ENCODE data around the gene KIAA1217.

KIAA1217 gene

DNA sequence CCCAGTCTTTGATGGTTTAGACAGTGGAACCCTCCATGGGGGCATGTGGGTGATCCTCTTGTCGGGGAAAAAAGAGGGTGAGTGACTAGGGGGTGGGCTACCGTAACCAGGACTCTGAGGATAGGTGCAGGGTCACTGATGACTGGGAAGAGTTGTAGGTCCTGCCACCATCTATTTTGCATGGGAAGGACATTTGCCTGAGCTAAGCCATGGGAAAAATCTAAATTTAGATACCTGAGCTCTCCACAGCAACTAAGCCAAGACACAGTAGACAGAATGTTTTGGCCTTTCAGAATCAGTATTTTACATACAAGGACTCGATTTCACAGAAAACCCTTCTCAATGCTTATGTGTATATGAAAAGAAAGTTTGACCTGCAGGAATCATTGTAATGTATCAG, 52.7 kb downstream of the KIAA1217 start:
- Histone ChIP-seq H2BK12ac (ENCODE audit: low read length) (no peak overlapping the region), H3K9ac (ENCODE audit: low read length) (no peak overlapping the region), H3K14ac (ENCODE audit: low read length) (no peak overlapping the region), H3K27ac (ENCODE audit: low read depth, low read length) (peak overlapping the region; percentile 1), H3K36me3 (ENCODE audit: control insufficient read depth in 1 of 2, insufficient read depth in 2 of 2, low read length in 2 of 2) (peaks cover 10 to 11% of the 10 kb centered on the region in 2 experiments), H4K12ac (ENCODE audit: low read depth, low read length) (no peak overlapping the region), H3K9me3 (ENCODE audit: insufficient read depth, low read depth, low read length) (no peaks in the 10 kb centered on the region), H3K23ac (ENCODE audit: low read length) (no peak overlapping the region), H2AFZ (ENCODE audit: insufficient read depth, low read length, poor library complexity) (no peak overlapping the region), H3K4ac (ENCODE audit: low read depth, low read length) (peak overlapping the region; percentile 95), H2BK5ac (ENCODE audit: low read depth, low read length, poor library complexity) (no peak overlapping the region), H4K91ac (ENCODE audit: low read depth, low read length) (peak overlapping the region; percentile 19), H3K27me3 (ENCODE audit: insufficient read depth, low read length) (no peaks in the 10 kb centered on the region), H3K4me3 (ENCODE audit: low read depth, low read length) (no peak overlapping the region), H2BK120ac (ENCODE audit: insufficient read depth, low read length, poor library complexity) (no peak overlapping the region), H3K79me1 (ENCODE audit: low read length) (peaks cover 36% of the 10 kb centered on the region), H3K4me1 (ENCODE audit: control insufficient read depth in 1 of 2, insufficient read depth in 2 of 2, low read length in 2 of 2) (peaks cover 34 to 54% of the 10 kb centered on the region in 2 experiments), H4K8ac (ENCODE audit: low read depth, low read length) (no peak overlapping the region), H3K79me2 (ENCODE audit: control insufficient read depth, insufficient read depth, low read length, poor library complexity) (peaks cover 33% of the 10 kb centered on the region), H2AK5ac (ENCODE audit: low read length) (no peak overlapping the region), H3K18ac (ENCODE audit: low read length) (no peak overlapping the region), H3K4me2 (ENCODE audit: low read length) (no peak overlapping the region)
- WGBS (ENCODE audit: extremely low coverage, insufficient coverage, insufficient read length) = no CpG with 5 or more reads among the region's 3 CpGs
- DNase-seq = no peak

DNA sequence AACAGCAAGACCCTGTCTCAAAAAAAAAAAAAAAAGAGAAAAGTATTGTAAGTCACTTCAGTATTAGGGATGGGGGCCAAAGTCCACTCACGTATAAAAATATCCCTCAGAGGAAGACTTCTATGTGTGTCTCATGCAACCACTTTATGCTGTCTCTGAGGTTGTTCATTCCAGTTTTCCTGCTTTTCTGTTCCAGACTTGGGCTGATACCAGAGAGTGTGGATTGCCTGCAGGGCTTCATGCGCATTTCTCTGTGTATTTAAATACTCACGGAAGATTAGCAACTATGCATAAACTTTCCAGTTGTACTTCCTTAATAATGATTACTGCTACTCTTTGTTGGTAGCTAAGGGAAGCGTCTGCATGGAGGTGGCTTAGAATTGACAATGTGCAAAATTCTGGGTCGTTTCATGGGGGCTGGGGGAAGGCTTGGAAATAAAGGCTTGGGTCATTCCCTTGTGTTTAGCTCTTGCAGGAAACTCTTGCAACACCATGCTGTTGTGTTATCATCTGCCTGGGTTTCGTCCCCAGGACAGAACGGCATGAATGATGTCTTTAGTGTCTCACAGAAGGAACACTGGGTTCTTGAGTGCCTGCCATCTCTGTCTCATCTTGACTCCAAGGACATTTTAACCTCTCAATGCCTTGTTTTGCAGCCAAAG, 54.1 kb downstream of the KIAA1217 start:
- no CpG with 5 or more reads among the region's 7 CpGs for WGBS (ENCODE audit: extremely low coverage, insufficient coverage, insufficient read length)
- H3K4me2 ChIP-seq (ENCODE audit: low read length) = peak overlapping the region; percentile 26
- H2AK5ac ChIP-seq (ENCODE audit: low read length) = no peak overlapping the region
- peak overlapping the region; percentile 46 for H2BK5ac ChIP-seq (ENCODE audit: low read depth, low read length, poor library complexity)
- H3K4me3 ChIP-seq (ENCODE audit: low read depth, low read length) = no peak overlapping the region
- H2AFZ ChIP-seq (ENCODE audit: insufficient read depth, low read length, poor library complexity) = no peak overlapping the region
- H3K23ac ChIP-seq (ENCODE audit: low read length) = no peak overlapping the region
- H2BK120ac ChIP-seq (ENCODE audit: insufficient read depth, low read length, poor library complexity) = no peak overlapping the region
- H3K4me1 ChIP-seq (ENCODE audit: control insufficient read depth in 1 of 2, insufficient read depth in 2 of 2, low read length in 2 of 2) = peaks cover 24 to 41% of the 10 kb centered on the region in 2 experiments
- H3K36me3 ChIP-seq (ENCODE audit: control insufficient read depth in 1 of 2, insufficient read depth in 2 of 2, low read length in 2 of 2) = peaks cover 9 to 11% of the 10 kb centered on the region in 2 experiments
- H3K9me3 ChIP-seq (ENCODE audit: insufficient read depth, low read depth, low read length) = no peaks in the 10 kb centered on the region
- peak; percentile 47 to 76 for DNase-seq
- peak overlapping the region; percentile 89 for H3K27ac ChIP-seq (ENCODE audit: low read depth, low read length)
- H4K8ac ChIP-seq (ENCODE audit: low read depth, low read length) = no peak overlapping the region
- peak overlapping the region; percentile 70 for H3K4ac ChIP-seq (ENCODE audit: low read depth, low read length)
- no peak overlapping the region for H2BK12ac ChIP-seq (ENCODE audit: low read length)
- no peaks in the 10 kb centered on the region for H3K27me3 ChIP-seq (ENCODE audit: insufficient read depth, low read length)
- peaks cover 26% of the 10 kb centered on the region for H3K79me1 ChIP-seq (ENCODE audit: low read length)
- peak overlapping the region; percentile 79 for H3K18ac ChIP-seq (ENCODE audit: low read length)
- no peak overlapping the region for H4K12ac ChIP-seq (ENCODE audit: low read depth, low read length)
- no peak overlapping the region for H4K91ac ChIP-seq (ENCODE audit: low read depth, low read length)
- no peak overlapping the region for H3K9ac ChIP-seq (ENCODE audit: low read length)
- H3K79me2 ChIP-seq (ENCODE audit: control insufficient read depth, insufficient read depth, low read length, poor library complexity) = peaks cover 26% of the 10 kb centered on the region
- no peak overlapping the region for H3K14ac ChIP-seq (ENCODE audit: low read length)

DNA sequence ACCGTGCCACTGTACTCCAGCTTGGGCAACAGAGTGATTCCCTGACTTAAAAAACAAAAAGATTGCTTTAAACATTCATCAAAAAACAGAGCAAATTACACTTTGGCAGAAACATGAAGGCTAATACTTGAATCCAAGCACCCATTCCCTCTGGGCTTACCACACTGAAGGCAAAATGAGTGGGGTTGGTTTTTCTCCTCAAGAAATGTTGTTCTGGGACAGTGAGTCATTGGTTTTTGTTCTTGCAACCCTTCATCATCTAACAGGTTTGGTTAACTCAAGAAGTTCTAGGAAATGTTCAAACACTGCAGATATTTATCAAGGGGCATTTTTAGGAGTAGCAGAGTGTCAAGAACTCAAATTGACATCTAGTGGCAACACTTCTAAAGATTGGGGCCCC, 60.5 kb downstream of the KIAA1217 start:
- DNase-seq = peak in 1 of 2 donors; percentile 18
- Histone ChIP-seq H4K12ac (ENCODE audit: low read depth, low read length) (no peak overlapping the region), H2BK5ac (ENCODE audit: low read depth, low read length, poor library complexity) (no peak overlapping the region), H4K91ac (ENCODE audit: low read depth, low read length) (no peak overlapping the region), H4K8ac (ENCODE audit: low read depth, low read length) (no peak overlapping the region), H3K79me1 (ENCODE audit: low read length) (peaks cover 5% of the 10 kb centered on the region), H3K14ac (ENCODE audit: low read length) (no peak overlapping the region), H3K9me3 (ENCODE audit: insufficient read depth, low read depth, low read length) (no peaks in the 10 kb centered on the region), H2AFZ (ENCODE audit: insufficient read depth, low read length, poor library complexity) (no peak overlapping the region), H3K36me3 (ENCODE audit: control insufficient read depth in 1 of 2, insufficient read depth in 2 of 2, low read length in 2 of 2) (peaks cover 16 to 28% of the 10 kb centered on the region in 2 experiments), H2BK12ac (ENCODE audit: low read length) (no peak overlapping the region), H3K27ac (ENCODE audit: low read depth, low read length) (peak overlapping the region; percentile 14), H3K4me1 (ENCODE audit: control insufficient read depth in 1 of 2, insufficient read depth in 2 of 2, low read length in 2 of 2) (peaks cover 8 to 14% of the 10 kb centered on the region in 2 experiments), H3K23ac (ENCODE audit: low read length) (no peak overlapping the region), H2AK5ac (ENCODE audit: low read length) (no peak overlapping the region), H3K18ac (ENCODE audit: low read length) (no peak overlapping the region), H3K79me2 (ENCODE audit: control insufficient read depth, insufficient read depth, low read length, poor library complexity) (peaks cover 18% of the 10 kb centered on the region), H3K9ac (ENCODE audit: low read length) (no peak overlapping the region), H3K4me3 (ENCODE audit: low read depth, low read length) (no peak overlapping the region), H3K4me2 (ENCODE audit: low read length) (no peak overlapping the region), H2BK120ac (ENCODE audit: insufficient read depth, low read length, poor library complexity) (no peak overlapping the region), H3K27me3 (ENCODE audit: insufficient read depth, low read length) (no peaks in the 10 kb centered on the region), H3K4ac (ENCODE audit: low read depth, low read length) (no peak overlapping the region)
- WGBS (ENCODE audit: extremely low coverage, insufficient coverage, insufficient read length) = no CpG with 5 or more reads among the region's 1 CpG

DNA sequence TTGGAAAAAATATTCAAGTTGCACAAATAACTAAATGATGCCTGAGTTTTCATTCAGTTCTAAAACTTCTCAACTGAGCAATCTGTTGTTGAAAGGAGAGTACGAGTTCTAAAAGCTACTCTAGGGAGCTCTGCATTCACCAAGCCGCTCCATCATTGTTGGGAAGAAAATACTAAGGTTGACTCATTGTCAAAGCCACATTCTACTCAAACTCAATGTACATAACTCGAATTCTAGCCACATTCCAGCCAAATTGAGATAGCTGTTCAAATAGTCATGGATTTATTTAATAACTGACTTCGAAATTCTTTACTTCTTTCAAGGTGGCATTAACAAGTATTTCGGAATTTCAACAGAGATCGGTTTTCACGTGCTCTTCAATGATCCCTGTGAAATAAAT, 63.4 kb downstream of the KIAA1217 start:
- Histone ChIP-seq H3K9me3 (ENCODE audit: insufficient read depth, low read depth, low read length) (no peaks in the 10 kb centered on the region), H3K4me2 (ENCODE audit: low read length) (no peak overlapping the region), H3K4me3 (ENCODE audit: low read depth, low read length) (no peak overlapping the region), H3K27me3 (ENCODE audit: insufficient read depth, low read length) (no peaks in the 10 kb centered on the region), H3K4ac (ENCODE audit: low read depth, low read length) (no peak overlapping the region), H4K91ac (ENCODE audit: low read depth, low read length) (no peak overlapping the region), H3K4me1 (ENCODE audit: control insufficient read depth in 1 of 2, insufficient read depth in 2 of 2, low read length in 2 of 2) (peaks cover 9 to 11% of the 10 kb centered on the region in 2 experiments), H3K9ac (ENCODE audit: low read length) (no peak overlapping the region), H3K18ac (ENCODE audit: low read length) (no peak overlapping the region), H2BK5ac (ENCODE audit: low read depth, low read length, poor library complexity) (no peak overlapping the region), H4K8ac (ENCODE audit: low read depth, low read length) (no peak overlapping the region), H3K23ac (ENCODE audit: low read length) (no peak overlapping the region), H3K79me2 (ENCODE audit: control insufficient read depth, insufficient read depth, low read length, poor library complexity) (peaks cover 11% of the 10 kb centered on the region), H4K12ac (ENCODE audit: low read depth, low read length) (no peak overlapping the region), H2BK120ac (ENCODE audit: insufficient read depth, low read length, poor library complexity) (no peak overlapping the region), H2BK12ac (ENCODE audit: low read length) (no peak overlapping the region), H2AFZ (ENCODE audit: insufficient read depth, low read length, poor library complexity) (no peak overlapping the region), H2AK5ac (ENCODE audit: low read length) (no peak overlapping the region), H3K14ac (ENCODE audit: low read length) (no peak overlapping the region), H3K36me3 (ENCODE audit: control insufficient read depth in 1 of 2, insufficient read depth in 2 of 2, low read length in 2 of 2) (peaks cover 16 to 27% of the 10 kb centered on the region in 2 experiments), H3K27ac (ENCODE audit: low read depth, low read length) (no peak overlapping the region), H3K79me1 (ENCODE audit: low read length) (no peaks in the 10 kb centered on the region)
- no CpG with 5 or more reads among the region's 7 CpGs for WGBS (ENCODE audit: extremely low coverage, insufficient coverage, insufficient read length)
- DNase-seq = peak; percentile 19 to 82
